Activated CD4-positive, alpha-beta T cell treated with anti-CD3 and anti-CD28 coated beads, Interleukin-2, amount 50 U/mL, for 48 hours (primary cell): ENCODE measurements around the gene PARP9.

Experiments
- DNase-seq, 2 experiments: peaks; one replicate each; pipeline ENCODE4 v3.0.0-alpha.2; 2020

The PARP9 gene

DNA sequence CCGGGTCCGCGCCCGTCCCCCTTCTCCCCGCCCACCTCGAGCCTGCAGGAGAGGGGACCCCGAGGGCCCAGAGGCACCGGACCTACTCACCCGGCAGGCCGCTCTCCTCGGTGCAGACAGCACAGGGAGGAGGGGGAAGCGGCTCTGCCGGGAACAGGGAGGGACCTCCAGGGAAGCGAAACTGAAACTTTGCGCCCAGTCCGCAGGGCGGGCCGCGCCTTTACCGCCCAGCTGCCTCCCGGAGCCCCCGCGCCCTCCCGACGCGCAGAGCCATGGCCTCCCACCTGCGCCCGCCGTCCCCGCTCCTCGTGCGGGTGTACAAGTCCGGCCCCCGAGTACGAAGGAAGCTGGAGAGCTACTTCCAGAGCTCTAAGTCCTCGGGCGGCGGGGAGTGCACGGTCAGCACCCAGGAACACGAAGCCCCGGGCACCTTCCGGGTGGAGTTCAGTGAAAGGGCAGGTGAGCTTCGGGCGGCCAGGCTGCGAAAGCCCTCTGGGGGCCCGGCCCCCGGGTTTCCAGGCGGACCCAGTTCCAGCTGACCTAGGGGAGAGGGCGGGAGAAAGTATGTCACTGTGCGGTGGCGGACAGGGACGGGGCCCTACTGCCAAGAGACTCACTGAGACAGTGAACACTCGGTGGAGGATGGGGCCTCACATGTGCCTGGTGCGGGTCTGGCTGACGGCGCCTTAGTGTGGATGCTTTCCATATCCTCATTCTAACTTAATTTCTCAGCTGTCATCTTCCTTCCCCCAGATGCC, at the start of gene PARP9, which contains the start of gene DTX3L:
PARP9 (minus strand) TSS at position 146 of the 758 bp plus-strand sequence. CDS start 4,680 bp downstream, outside the sequence.
DTX3L (plus strand) TSS at position 184 of the 758 bp plus-strand sequence; CDS start at position 273, 89 bp downstream.
- peak; percentile 71 to 81 for DNase-seq

- DNase-seq: no peak
Observed at GRCh38 chr3:122612696-122613095, 48.6 kb upstream of the PARP9 start.

DNA sequence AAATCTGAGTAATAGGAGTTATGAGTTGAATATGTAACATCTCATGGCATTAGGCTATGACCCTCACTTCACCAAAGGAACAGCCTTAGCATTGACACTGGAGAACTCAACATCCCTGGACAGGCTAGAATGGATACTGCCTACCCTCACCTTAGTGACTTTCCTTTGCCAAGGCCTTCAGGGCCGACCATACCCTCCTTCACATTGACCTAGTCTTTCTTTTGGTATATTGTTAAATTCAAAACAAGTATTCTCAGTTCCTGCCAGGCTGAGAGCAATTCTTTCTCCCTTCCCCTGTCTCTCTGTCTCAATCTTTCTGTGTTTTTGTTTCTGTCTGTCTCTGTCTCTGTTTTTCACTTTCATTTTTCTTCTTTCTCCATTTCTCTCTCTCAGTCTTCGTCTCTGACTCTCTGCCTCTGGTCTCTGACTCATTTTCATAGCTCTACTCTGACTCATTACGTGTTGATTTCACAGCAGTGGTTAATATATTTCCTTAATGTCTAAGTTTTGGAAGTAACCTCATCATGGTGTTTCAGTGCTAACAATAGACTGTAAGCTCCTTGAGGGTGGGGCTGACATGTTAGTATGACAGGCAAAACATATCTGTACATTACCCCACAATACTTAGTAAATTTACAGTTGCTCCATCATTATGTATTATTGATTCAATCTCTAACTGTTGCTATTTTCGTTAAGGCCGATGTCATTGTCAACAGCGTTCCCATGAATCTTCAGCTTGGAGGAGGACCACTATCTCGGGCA, 45.9 kb upstream of the PARP9 start:
- DNase-seq: peak; percentile 12 to 35

GRCh38 chr3:122608916-122609315, 44.8 kb upstream of the PARP9 start:
- DNase-seq: no peak

DNA sequence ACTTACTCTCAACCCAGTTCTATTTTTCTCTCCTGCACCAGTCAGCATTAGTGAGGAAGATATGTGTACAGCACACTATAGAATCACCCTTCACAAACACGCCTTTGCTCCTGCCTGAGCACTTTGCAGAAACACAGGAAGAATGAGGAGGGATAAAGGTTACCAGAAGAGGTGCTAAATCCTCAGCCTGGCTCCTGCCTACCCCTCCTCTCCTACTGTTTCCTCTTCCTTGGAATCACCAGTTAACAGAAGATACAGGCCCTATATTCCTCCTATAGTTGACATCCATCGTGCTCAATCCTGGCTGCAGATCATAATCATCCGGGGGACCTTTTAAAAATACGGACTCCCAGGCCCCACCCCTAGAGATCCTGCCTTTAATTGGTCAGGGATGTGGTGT, 42.2 kb upstream of the PARP9 start:
- no peak for DNase-seq

- DNase-seq: no peak
Observed at GRCh38 chr3:122603056-122603455, 39.0 kb upstream of the PARP9 start.

DNA sequence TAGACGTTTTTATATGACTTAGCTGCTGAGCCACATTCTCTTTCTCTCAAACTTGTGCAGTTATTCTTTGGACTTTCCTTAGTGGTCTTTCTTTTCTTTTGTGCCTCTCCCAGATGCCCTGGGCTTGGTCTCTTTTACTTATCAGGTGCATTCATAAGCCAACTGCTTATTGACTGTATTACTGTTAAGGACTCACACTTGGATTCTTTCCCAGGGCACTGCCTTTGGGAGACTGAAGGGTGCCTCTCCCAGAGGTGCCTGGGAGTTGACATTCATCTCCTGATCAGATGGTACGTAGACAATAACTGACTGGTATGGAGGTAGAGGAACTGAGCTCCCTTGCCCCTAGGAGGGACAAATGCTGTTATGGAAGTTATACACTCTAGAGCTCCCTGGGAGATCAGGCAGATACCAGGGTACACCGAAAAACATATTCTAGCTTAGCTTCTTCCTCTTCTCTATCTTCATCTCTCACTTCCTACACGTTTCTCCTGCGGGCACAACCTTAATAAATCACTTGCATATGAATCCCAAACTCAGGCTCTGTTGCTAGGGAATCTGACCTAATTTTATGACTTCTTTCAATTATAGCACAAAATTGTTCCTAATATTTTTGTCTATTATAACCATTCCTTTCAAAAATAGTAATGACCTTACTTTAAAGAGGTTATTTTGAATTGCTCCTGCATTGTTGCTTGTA, 38.1 kb upstream of the PARP9 start:
- DNase-seq: no peak

DNA sequence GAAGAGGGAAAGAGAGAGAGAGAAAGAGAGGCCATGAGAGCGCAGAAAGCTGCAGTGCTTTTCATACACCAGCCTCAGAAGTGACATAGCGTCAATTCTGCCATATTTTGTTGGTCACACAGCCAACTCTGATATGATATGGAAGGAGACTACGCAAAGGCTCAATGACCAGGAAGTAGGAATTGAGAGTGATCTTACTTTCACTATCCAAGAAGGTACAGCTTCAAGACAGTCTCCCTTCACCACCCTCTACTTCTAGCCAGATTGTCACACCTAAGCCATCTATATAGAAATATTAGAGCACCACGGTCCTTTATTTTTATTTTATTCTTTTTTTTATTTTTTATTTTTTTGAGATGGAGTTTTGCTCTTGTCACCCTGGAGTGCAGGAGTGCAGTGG, 34.5 kb upstream of the PARP9 start:
- DNase-seq: no peak

DNA sequence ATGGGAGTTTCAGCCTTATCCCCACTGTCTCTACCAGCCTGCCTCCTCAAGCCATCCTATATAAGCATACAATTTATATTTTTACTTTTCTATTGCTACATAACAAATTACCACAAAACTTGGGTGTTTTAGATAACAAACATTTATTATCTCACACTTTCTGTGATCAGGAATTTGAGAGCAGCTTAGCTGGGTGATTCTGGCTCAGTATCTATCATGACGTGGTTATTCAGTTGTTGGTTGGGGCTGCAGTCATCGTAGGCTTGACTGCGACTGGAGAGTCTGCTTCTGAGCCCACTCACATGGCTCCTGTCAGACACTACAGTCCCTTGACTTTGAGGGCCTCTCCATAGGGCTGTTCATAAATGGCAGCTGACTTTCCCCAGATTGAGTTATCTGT, 34.1 kb upstream of the PARP9 start:
- no peak for DNase-seq

GRCh38 chr3:122594025-122594424, 29.9 kb upstream of the PARP9 start:
- DNase-seq: no peak

GRCh38 chr3:122590610-122591009, 26.5 kb upstream of the PARP9 start:
- no peak for DNase-seq

GRCh38 chr3:122589297-122589696, 25.2 kb upstream of the PARP9 start:
- DNase-seq: no peak

DNA sequence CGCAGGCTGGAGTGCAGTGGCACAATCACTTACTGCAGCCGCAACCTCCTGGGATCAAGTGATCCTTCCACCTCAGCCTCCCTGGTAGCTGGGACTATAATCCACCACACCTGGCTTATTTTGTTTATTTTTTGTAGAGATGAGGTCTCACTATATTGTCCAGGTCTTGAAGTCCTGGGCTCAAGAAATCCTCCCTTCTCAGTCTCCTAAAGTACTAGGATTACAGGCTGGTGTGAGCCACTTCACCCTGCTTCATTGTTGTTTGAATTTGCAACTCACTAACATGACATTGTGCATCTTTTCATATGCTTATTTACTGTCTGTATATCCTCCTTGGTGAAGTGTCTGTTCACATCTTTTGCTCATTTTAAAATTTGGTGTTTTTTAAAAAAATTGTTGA, 23.5 kb upstream of the PARP9 start:
- DNase-seq: no peak

DNA sequence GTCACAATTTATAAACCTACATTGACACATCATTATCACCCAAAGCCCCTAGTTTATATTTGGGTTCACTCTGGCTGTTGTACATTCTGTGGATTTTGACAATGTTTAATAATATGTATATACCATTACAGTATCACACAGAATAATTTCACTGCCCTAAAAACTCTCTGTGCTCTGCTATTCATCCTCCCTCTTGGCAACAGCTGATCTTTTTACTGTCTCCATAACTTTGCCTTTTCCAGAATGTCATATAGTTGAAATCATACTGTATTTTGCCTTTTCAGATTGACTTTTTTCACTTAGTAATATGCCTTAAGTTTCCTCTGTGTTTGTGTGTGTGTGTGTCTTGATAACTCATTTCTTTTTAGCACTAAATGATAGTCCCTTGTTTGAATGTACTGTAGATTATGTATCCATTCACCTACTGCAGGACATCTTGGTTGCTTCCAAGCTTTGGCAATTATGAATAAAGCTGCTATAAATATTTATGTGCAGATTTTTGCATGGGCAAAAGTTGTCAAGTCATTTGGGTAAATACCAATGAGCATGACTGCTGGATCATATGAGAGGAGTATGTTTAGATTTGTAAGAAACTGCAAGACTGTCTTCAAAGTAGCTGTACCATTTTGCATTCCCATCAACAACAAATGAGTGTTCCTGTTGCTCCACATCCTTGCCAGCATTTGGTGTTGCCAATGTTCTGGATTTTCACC, 22.8 kb upstream of the PARP9 start:
- DNase-seq: no peak

- DNase-seq: no peak
Observed at GRCh38 chr3:122586098-122586497, 22.0 kb upstream of the PARP9 start.

DNA sequence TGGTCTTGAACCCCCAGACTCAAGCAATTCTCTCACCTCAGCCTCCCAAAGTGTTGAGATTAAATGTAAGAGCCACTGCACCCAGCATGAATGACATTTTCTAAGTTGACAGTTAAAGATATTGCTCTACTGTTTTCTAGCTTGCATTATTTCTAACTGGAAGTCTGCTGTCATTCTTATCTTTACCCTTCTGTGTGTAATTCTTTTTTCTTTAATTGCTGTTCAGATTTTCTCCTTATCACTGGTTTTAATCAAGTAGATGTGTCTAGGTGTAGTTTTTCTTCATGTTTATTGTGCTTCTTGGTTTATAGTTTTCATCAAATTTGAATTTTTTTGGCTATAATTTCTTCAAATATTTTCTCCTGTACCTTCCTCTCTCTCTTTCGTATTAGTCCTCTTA, 18.3 kb upstream of the PARP9 start:
- no peak for DNase-seq

DNA sequence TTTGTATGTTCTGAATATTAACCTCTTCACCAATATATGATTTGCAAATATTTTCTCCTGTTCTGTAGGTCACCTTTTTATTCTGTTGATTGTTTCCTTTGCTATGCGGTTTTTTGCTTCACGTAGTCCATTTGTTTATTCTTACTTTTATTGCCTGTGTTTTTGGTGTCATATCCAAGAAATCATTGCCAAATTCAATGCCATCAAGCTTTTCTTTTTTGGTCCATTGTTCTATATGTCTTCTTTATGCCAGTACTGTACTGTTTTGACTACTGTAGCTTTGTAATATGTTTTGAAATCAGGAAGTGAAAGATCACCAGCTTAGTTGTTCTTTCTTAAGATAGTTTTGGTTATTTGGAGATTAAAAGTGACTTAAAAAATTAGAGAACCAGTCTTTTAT, 17.5 kb upstream of the PARP9 start:
- DNase-seq: no peak

- no peak for DNase-seq
Observed at GRCh38 chr3:122580470-122580869, 16.4 kb upstream of the PARP9 start.

GRCh38 chr3:122578069-122578740, 14.1 kb upstream of the PARP9 start:
- DNase-seq: no peak

GRCh38 chr3:122577409-122578031, 13.4 kb upstream of the PARP9 start, which contains the start of gene PARP15:
Gene PARP15 (plus strand): TSS chr3:122577650. CDS start chr3:122577668, 18 bp downstream.
- peak; percentile 48 to 58 for DNase-seq

- peak; percentile 56 to 73 for DNase-seq
Observed at GRCh38 chr3:122576174-122576940, 12.3 kb upstream of the PARP9 start.
